Nephron progenitor cell (in vitro differentiated cells): ENCODE results near the gene ZMYND8.

Experiments used
- DNase-seq: peaks from one replicate; pipeline ENCODE4 v3.0.0; 2021
- H3K27ac Mint-ChIP-seq: 2 replicates; pipeline ENCODE4 v1.8.0; 2021; ENCODE audit warnings: mild to moderate bottlenecking, moderate library complexity, mixed read lengths
- H3K27me3 Mint-ChIP-seq: 2 replicates; pipeline ENCODE4 v1.8.0; 2021; ENCODE audit warnings: mild to moderate bottlenecking, low read depth, mixed read lengths; ENCODE audit not compliant: poor library complexity
- H3K36me3 Mint-ChIP-seq: 2 replicates; pipeline ENCODE4 v1.8.0; 2021; ENCODE audit warnings: low read depth, mixed read lengths
- H3K4me1 Mint-ChIP-seq: 2 replicates; pipeline ENCODE4 v1.8.0; 2021; ENCODE audit warnings: mixed read lengths
- H3K4me3 Mint-ChIP-seq: 2 replicates; pipeline ENCODE4 v1.8.0; 2021; ENCODE audit warnings: mild to moderate bottlenecking, moderate library complexity, mixed read lengths
- H3K9me3 Mint-ChIP-seq: 2 replicates; pipeline ENCODE4 v1.8.0; 2021; ENCODE audit warnings: mild to moderate bottlenecking, moderate library complexity, mixed read lengths
- CTCF ChIP-seq: fragments of 200-600 bp; sonication (generic); IDR thresholded peaks from 2 replicates; pipeline ENCODE4 v1.5.0; 2021; ENCODE audit warnings: antibody characterized with exemption

The ZMYND8 gene

DNA sequence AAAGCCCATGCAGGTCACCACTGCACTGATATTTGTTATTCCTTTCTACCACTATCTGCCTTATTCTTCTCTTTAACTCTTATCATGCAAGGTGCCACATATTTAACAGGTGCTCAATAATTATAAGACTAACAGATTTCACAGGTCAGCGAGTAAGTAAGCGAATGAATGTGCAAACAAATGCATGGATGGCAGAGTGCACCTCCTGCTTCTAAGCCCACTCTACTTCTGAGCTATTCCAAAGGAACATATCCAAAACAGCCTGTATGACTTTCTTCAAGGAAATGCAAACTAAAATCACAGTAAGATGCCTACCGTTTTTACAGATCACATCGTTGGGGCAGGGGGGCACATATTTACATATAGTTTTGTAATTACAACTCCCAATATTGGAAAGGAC lies 71.3 kb downstream of the ZMYND8 start:
- Mint-ChIP-seq H3K4me3 (no peak overlapping the region), H3K27me3 (no peaks in the 10 kb centered on the region), H3K4me1 (peaks cover 21% of the 10 kb centered on the region), H3K9me3 (no peaks in the 10 kb centered on the region), H3K36me3 (peaks cover 84% of the 10 kb centered on the region), H3K27ac (no peak overlapping the region)
- no peak for TF ChIP-seq CTCF
- DNase-seq: no peak

DNA sequence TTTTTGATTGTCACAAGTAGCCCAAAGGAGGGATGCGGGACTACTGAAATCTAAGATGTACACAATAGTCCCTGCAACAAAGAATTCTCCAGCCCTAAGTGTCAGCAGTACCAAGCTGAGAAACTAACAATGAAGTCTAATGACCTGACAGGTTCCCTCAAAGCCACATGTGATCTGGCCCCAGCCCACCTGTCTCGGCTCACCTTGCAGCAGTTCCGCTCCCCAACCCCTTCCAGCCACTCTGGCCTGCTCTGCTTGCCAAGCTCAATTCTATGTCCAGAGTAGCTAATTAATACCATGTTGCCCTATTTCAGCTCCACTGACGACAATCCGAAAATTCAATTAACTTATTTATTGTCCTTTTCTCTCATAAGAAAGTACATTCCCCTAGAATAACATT lies 72.1 kb downstream of the ZMYND8 start:
- Mint-ChIP-seq H3K9me3 (no peaks in the 10 kb centered on the region), H3K4me1 (peaks cover 24% of the 10 kb centered on the region), H3K36me3 (peaks cover 84% of the 10 kb centered on the region), H3K27ac (peak overlapping the region; percentile 86), H3K4me3 (no peak overlapping the region), H3K27me3 (no peaks in the 10 kb centered on the region)
- TF ChIP-seq CTCF: no peak
- DNase-seq: no peak

DNA sequence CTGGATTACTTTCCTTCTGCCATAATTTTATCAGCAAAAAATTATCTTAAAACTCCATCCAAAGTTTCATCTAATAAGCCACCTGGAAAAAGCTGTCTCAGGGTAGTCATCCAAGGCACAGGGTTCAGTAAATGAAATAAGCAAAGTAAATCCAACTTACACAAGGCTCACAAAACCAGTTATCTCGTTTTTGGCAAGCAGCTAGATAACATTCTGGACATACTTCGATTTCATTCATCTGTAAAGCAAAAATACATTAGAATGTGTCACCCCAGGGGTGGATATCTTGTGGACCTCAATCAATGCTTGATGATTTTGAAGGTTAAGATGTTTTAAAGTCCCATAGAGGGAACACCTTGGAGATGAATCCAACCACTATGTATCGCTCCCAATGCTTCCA lies 73.1 kb downstream of the ZMYND8 start:
- Mint-ChIP-seq H3K9me3 (no peaks in the 10 kb centered on the region), H3K36me3 (peaks cover 85% of the 10 kb centered on the region), H3K4me1 (peaks cover 28% of the 10 kb centered on the region), H3K4me3 (no peak overlapping the region), H3K27ac (no peak overlapping the region), H3K27me3 (no peaks in the 10 kb centered on the region)
- TF ChIP-seq CTCF: no peak
- DNase-seq: no peak

DNA sequence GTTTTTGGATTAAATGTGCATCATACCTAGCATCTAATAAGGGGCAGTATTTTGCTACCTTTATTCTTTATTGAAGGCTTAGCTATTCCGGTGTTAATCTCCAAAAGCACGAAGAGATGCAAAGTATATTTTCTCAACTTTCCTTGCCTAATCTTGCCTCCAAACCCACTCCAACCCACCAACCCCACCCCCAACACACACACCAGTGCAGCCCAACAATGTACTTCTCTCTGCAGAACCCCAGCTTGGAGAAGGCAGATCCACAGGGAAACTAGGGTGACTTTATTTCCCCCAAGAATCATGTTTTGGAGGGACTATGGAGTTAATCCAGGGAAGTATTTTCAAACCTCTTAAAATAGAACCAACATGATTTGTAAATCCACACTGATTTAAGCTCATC lies 73.6 kb downstream of the ZMYND8 start:
- no peak for TF ChIP-seq CTCF
- Mint-ChIP-seq H3K4me3 (no peak overlapping the region), H3K36me3 (peaks cover 85% of the 10 kb centered on the region), H3K9me3 (no peaks in the 10 kb centered on the region), H3K27ac (no peak overlapping the region), H3K4me1 (peaks cover 33% of the 10 kb centered on the region), H3K27me3 (peaks cover 1% of the 10 kb centered on the region)
- no peak for DNase-seq

DNA sequence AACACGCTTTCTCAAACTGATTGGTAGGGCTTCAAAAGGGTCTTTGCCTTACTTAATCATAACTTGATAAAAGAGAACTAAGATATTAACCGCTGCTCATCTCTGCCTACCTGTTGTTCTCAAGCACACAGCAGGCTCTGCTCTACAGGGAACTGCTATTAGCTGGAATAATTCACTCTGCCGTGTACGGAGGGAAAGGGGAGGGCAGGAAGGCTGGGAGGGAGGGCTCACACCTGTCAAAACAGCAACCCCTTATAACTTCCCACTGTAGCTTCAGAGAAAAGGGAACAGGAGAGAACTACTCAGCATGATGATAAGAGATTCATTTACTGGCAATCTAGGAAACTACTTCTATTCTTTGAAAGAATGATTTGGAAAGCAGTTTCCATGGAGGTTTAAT lies 75.1 kb downstream of the ZMYND8 start:
- H3K4me3 Mint-ChIP-seq: no peak overlapping the region
- DNase-seq: no peak

More for the DNA sequence above, 75.1 kb downstream of the ZMYND8 start:
- Mint-ChIP-seq H3K27ac (peak overlapping the region; percentile 96), H3K9me3 (no peaks in the 10 kb centered on the region), H3K36me3 (peaks cover 81% of the 10 kb centered on the region), H3K27me3 (peaks cover 3% of the 10 kb centered on the region), H3K4me1 (peaks cover 46% of the 10 kb centered on the region)
- no peak for TF ChIP-seq CTCF
